ENCODE data around the gene P3H3. TPM values are rescaled to one million over a fixed set of nuclear protein-coding genes. Genes with fewer than 3 reads are reported as not detected.

The P3H3 gene
- total RNA-seq, 1 donor from 2014 or later, result 86.5 TPM

DNA sequence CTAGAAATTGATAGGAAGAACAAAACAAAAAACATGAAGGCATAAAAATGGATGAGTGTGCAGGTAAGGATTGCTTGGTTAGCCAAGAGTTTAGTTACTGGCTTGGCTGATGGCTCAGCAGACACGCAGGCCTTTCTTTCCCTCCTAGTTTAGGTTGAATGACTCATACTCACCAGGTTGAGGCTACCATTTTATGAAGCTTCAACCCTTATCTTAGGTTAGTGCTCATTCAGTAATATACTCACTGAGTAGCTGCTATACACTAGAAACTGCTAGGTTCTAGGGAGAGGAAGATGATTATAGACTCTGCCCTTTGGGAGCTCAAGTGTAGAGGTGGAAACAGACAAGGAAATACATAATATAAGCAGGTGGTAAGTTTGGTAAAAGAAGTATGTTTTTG lies 6.0 kb downstream of the P3H3 start:
- no peak overlapping the region for H3K27ac Mint-ChIP-seq (ENCODE audit: unreplicated experiment)
- H3K4me1 Mint-ChIP-seq (ENCODE audit: unreplicated experiment), result peaks cover 7% of the 10 kb centered on the region
- DNase-seq (ENCODE audit: extremely low spot score, unreplicated experiment), result no peak
- H3K27me3 Mint-ChIP-seq (ENCODE audit: unreplicated experiment), result no peaks in the 10 kb centered on the region
- H3K36me3 Mint-ChIP-seq (ENCODE audit: unreplicated experiment), result peaks cover 24% of the 10 kb centered on the region
- no peak overlapping the region for H3K4me3 Mint-ChIP-seq (ENCODE audit: unreplicated experiment)
- TF ChIP-seq, protein P1, sequence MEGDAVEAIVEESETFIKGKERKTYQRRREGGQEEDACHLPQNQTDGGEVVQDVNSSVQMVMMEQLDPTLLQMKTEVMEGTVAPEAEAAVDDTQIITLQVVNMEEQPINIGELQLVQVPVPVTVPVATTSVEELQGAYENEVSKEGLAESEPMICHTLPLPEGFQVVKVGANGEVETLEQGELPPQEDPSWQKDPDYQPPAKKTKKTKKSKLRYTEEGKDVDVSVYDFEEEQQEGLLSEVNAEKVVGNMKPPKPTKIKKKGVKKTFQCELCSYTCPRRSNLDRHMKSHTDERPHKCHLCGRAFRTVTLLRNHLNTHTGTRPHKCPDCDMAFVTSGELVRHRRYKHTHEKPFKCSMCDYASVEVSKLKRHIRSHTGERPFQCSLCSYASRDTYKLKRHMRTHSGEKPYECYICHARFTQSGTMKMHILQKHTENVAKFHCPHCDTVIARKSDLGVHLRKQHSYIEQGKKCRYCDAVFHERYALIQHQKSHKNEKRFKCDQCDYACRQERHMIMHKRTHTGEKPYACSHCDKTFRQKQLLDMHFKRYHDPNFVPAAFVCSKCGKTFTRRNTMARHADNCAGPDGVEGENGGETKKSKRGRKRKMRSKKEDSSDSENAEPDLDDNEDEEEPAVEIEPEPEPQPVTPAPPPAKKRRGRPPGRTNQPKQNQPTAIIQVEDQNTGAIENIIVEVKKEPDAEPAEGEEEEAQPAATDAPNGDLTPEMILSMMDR (IDR thresholded peaks at IDR 0.05), result no peak
- H3K9me3 Mint-ChIP-seq (ENCODE audit: unreplicated experiment), result no peaks in the 10 kb centered on the region

DNA sequence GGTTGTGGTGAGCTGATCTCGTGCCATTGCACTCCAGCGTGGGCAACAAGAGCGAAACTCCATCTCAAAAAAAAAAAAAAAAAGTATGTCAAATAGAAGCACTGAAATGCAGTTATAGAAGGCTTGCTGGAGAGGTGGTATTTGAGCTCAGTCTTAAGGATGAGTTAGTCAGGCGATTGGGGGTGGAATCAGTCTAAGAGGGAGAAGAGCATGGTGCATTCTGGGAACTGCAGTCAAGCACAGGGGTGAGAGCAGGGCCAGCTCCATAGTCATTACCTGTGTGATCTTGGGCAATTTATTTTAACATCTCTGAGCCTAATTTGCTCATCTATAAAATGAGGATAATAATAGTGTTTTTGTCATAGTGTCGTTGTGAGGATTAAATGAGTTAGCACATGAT lies 6.7 kb downstream of the P3H3 start:
- Mint-ChIP-seq H3K9me3 (ENCODE audit: unreplicated experiment) (no peaks in the 10 kb centered on the region), H3K36me3 (ENCODE audit: unreplicated experiment) (peaks cover 24% of the 10 kb centered on the region), H3K4me1 (ENCODE audit: unreplicated experiment) (peaks cover 3% of the 10 kb centered on the region), H3K27ac (ENCODE audit: unreplicated experiment) (peak overlapping the region; percentile 8), H3K4me3 (ENCODE audit: unreplicated experiment) (no peak overlapping the region), H3K27me3 (ENCODE audit: unreplicated experiment) (no peaks in the 10 kb centered on the region)
- TF ChIP-seq, protein P1 (IDR thresholded peaks at IDR 0.05), result no peak
- DNase-seq (ENCODE audit: extremely low spot score, unreplicated experiment), result no peak

DNA sequence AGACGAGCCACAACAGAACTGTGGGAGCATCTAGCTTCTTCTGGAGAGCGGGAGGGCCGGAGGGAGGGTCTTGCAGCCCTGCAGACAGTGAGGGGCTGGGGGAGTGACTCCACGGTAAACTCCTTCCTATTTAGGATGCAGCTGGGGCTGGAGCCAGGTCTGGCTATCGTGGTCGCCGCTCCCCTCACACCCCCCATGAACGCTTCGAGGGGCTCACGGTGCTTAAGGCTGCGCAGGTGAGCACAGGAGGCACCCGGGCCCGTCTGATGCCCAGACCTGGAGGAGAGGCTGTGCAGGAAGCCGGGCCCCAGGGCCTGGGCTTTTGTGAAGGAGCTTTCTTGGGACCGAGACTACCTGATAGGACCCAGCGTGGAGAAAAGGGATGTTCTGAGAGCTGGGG lies 8.6 kb downstream of the P3H3 start:
- Mint-ChIP-seq H3K4me3 (ENCODE audit: unreplicated experiment) (no peak overlapping the region), H3K27ac (ENCODE audit: unreplicated experiment) (no peak overlapping the region), H3K27me3 (ENCODE audit: unreplicated experiment) (no peaks in the 10 kb centered on the region), H3K4me1 (ENCODE audit: unreplicated experiment) (no peaks in the 10 kb centered on the region), H3K36me3 (ENCODE audit: unreplicated experiment) (peaks cover 16% of the 10 kb centered on the region), H3K9me3 (ENCODE audit: unreplicated experiment) (no peaks in the 10 kb centered on the region)
- TF ChIP-seq, protein P1 (IDR thresholded peaks at IDR 0.05), result no peak
- no peak for DNase-seq (ENCODE audit: extremely low spot score, unreplicated experiment)

DNA sequence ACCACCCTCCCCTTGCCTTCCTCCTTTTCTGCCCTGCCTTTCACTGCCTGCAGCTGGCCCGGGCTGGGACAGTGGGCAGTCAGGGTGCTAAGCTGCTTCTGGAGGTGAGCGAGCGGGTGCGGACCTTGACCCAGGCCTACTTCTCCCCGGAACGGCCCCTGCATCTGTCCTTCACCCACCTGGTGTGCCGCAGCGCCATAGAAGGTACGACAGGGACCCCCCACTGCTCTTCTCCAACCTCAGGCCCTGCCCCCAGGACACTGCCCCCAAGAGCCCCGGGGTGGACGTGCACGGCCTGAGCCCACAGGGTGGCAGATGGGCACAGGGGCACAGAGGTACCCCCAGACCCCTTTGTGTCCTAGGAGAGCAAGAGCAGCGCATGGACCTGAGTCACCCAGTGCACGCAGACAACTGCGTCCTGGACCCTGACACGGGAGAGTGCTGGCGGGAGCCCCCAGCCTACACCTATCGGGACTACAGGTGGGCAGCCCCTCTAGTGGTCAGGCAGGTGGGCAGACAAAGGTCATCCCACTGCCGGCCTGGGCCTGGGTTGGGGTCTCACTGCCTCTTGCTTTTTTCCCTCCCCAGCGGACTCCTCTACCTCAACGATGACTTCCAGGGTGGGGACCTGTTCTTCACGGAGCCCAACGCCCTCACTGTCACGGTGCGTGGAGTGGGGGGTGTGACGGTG lies 9.3 kb downstream of the P3H3 start:
- H3K27me3 Mint-ChIP-seq (ENCODE audit: unreplicated experiment), result no peaks in the 10 kb centered on the region
- peaks cover 12% of the 10 kb centered on the region for H3K36me3 Mint-ChIP-seq (ENCODE audit: unreplicated experiment)
- H3K9me3 Mint-ChIP-seq (ENCODE audit: unreplicated experiment), result no peaks in the 10 kb centered on the region
- TF ChIP-seq, protein P1 (IDR thresholded peaks at IDR 0.05), result no peak
- H3K27ac Mint-ChIP-seq (ENCODE audit: unreplicated experiment), result no peak overlapping the region
- DNase-seq (ENCODE audit: extremely low spot score, unreplicated experiment), result no peak
- no peaks in the 10 kb centered on the region for H3K4me1 Mint-ChIP-seq (ENCODE audit: unreplicated experiment)
- H3K4me3 Mint-ChIP-seq (ENCODE audit: unreplicated experiment), result no peak overlapping the region

DNA sequence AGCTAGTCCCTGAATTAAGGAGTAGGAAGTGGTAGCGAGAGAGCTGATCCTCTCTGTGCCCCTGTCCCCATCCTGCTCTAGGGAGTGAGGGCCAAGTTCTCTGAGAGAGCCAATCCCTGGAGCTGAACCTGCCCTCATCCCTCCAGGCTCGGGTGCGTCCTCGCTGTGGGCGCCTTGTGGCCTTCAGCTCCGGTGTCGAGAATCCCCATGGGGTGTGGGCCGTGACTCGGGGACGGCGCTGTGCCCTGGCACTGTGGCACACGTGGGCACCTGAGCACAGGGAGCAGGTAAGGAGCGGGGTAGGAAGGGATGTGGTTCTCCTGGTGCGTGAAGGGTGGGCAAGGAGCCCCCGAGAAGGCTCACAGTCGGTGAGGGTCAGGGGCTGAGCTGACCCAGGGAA lies 10.6 kb downstream of the P3H3 start:
- no peak for DNase-seq (ENCODE audit: extremely low spot score, unreplicated experiment)
- Mint-ChIP-seq H3K4me3 (ENCODE audit: unreplicated experiment) (no peak overlapping the region), H3K9me3 (ENCODE audit: unreplicated experiment) (no peaks in the 10 kb centered on the region), H3K27ac (ENCODE audit: unreplicated experiment) (no peak overlapping the region), H3K27me3 (ENCODE audit: unreplicated experiment) (no peaks in the 10 kb centered on the region), H3K4me1 (ENCODE audit: unreplicated experiment) (no peaks in the 10 kb centered on the region), H3K36me3 (ENCODE audit: unreplicated experiment) (peaks cover 9% of the 10 kb centered on the region)
- TF ChIP-seq, protein P1 (IDR thresholded peaks at IDR 0.05), result no peak
